Hematopoietic multipotent progenitor cell treated with erythropoietin and hydrocortisone succinate and interleukin-3 and kit ligand, for 17 days (in vitro differentiated cells): ENCODE results near the gene MTHFD2L.
A peak's percentile ranks its signal among the peaks of the same experiment; 100 is the strongest.
"Not testable (repeated sequence)": the region's sequence is repeated elsewhere in the genome, so short reads cannot be mapped to it uniquely, and the experiment has no call there.

Source experiments
- DNase-seq: peaks from one replicate; pipeline ENCODE4 v3.0.0-alpha.2; 2015; ENCODE audit warnings: low spot score

Gene MTHFD2L

DNA sequence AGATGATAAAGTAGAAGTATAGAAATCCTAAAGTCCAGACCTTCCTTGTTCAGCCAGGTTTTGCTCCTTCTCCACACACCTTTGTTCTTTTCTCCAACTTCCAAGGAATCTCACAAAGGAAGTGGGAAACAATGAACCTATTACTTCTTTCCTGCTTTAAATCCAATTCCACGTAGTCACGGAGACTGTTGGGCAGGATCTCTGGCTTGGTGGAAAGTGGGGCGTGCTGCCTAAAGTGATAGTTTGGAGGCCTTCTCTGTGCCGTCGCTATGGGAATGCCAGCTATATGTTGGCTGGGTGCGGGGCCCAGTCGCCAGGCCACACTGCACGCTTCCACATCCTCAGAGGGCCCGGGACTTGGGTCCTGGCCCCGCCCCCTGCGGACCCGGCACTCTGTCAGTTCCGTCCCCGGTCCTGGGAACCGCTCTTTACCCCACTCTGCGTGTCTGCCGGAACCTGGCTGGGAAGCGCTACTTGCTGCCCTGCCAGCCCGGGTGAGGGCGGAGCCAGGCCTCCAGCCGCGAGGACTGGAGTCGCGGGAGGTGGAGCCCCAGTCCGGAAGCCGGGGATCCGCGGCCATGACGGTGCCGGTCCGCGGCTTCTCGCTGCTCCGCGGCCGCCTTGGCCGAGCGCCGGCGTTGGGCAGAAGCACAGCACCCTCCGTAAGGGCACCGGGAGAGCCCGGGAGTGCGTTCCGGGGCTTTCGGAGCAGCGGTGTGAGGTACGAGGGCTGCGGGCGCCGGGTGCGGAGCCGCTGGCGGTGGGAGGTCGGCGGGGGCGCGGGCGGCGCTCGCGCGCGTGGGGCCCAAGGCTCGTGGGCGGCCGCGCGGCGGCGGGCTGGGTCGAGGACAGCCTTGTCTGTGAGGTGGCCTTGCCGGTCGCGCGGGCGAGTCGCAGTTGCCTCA lies at the start of gene MTHFD2L:
Gene MTHFD2L (plus strand): TSS at position 558 of the 905 bp plus-strand sequence. CDS start 21 bp downstream, at position 579.
- peak; percentile 82 for DNase-seq

DNA sequence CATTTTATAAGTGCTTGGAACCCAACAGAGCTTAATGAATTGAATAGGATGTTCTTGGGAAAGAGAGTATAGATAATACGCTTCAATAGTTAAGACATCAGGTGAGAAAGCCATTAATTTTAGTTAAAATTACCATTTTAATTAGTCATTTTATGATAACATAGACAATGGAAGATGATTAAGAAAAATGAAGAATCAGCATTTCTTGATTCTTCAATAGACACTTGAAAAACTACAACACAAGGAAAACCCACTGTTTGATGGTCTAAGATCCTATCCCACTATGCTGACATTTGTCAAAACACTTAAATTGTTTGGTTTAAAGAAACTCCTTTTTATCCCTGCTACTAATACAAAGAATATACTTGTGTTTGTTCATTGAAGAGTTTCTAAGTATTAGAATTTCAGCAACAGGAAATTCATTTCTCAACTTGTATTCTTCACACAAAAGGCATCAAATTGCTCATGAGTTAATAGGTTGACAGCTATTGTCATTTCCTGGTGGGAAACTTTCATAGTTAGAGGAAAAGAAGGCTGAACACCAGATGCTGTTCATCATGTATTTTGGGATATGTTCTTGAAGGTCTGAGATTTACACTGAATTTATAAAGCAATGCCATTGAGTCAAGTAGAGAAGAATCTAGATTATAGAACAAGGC lies 49.3 kb upstream of the MTHFD2L start:
- no peak for DNase-seq

DNA sequence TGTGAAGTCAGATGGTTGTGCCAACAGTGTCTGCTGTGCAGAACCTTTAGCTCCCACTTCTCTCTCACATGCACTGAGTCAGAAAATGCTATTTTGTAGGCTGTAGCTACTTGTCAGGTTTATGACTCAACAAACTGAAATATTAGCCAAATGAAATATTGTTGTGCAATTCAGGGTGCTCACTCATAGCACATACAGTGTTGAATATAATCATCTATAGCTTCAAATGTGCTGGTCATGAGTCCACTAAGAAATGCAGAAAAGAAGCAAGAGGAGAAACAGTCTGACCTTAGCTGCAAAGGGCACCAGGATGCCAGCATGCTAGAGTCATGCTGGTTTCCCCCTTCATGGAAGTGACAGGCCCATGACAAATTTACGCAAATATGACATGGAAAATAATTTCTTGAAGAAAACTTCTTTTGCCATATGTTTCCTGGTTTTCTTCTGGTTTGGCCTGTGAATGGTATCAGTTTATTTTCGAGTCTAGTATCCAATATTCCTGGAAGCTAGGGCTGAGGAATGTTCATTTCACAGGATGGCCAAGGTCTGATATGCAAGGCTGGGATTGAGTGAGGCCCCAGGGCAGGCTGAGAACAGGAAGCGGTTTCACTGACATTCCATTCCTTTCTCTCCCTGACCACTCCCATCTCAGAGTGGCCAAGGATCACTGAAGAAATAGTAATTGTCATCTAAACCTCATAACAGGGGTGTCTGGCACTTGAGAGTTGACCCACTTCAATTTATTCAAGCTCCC lies 48.6 kb upstream of the MTHFD2L start:
- DNase-seq: no peak

DNA sequence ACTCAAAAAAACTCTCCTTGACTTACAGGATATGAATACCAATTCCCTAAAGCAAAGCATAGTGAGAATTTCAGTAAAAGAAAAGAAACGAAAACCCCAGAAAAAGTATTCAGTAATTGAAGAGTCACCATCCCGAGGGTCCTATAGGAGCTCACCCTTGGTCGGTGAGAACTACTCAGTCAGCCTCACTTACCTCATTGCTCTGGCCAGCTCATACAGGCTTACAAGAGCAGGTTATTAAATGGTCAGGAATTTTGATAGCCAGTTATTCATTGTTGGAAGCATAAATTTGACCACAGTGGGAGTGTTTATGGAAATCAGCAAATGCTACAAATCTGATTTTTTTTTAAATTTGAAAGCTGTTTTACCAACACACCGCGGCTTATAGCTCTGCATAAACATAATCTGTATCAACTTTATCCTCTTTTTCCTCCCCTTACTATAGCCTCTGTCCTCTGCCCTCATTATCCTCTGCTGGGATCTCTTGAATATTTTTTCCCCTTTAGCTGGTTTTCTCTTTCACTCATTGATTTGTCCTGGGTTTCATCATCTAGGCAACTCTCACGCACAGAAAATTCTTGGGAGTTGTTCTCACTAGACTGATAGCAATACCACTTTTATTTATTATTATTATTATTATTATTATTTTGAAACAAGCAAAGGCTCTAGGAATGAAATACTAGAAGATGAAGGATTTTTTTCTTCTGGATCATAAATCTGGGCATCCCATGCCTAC lies 47.9 kb upstream of the MTHFD2L start:
- DNase-seq: no peak

DNA sequence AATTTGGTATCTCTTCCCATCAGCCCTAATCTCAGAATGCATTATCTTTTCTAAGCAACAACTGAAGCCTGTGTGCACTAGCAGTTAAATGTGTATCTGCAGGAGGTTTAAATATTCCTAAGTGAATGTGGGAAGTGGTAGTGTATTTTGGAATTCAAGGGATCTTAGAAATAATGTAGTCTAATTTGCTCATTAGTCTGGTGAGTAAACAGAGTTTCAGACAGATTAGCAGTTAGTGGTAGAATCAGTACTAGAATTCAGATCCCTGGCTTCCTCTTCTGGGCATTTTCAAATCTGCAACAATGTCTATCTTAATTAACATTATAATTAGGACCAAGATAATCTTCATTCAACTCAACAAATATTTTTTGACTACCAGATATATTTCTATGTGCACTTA lies 47.2 kb upstream of the MTHFD2L start:
- no peak for DNase-seq

DNA sequence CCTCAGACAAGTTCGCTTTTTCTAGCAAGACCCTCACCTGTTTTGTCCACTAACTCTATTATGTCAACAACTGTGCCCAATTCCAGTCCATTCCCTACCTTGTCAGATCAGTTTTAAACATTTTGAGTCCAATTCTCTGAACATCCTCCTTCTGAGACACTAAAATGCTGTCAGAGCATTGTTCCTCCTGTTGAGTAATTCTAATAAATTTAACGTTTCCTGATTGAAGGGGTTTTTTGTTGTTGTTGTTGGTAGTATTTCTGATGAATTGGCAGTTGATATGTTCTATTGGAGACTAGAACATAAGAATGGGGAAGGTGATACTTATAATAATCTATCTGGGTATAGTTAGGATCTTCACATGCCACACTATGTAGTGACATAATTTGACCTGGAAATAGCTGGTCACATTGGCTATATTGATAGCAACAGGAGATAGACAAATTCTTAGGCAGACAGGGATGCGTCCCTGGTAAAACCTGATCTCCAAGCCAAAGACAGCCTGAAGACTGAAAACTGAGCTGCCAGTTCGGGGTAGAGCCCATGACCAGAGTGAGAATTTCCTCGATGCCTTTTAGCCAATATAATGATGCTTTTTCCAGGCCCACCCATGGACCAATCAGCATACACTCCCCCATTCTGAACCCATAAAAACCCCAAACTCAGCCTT lies 46.5 kb upstream of the MTHFD2L start:
- no peak for DNase-seq

DNA sequence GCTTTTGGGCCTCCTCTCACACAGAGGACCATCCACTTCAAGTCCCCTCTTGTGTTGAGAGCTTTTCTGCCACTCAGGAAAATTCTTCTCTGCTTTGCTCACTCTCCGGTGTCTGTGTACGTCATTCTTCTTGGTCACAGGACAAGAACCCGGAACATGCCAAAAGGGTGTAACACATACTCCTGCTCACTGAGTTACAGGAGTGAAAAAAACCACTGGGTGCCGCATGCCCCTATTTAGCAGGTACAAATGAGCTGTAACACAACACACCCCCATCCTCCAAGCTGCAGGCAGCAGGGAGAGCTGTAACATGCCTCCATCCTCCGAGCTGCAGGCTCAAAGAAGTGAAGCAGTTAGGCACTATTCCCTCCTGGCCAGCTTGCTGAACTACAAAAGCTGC lies 45.9 kb upstream of the MTHFD2L start:
- DNase-seq: no peak

DNA sequence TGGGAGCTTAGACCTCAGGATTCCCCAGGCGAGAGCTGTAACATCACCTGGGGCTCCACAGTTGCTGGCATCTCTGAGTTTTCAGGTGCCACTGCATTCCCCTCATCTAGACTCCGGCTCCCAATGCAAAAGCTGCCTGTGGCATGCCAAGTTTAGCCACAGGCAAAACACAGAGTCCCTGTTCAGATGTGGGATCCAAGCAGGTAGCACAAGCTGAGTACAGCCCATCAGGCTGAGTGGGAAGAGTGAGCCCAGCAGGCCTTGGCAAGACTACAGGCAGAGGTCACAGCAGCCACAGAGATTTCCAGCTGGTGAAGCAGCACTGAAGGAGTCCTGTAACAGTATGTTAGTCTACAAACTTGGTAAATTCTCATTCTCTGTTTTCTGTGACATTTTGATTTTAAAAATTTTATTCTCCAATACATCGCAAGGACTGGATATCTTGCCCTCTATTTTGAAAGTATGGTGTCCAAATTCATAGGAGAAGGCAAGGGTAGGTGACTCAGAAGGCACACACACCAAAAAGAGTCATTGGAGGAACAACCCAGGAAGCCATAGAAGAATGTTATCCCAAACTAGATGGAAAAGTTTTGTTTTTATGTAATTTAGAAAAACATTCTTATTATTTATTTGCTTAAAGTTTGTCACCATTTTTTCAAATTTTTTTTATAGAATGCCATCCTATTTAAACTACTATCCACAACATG lies 45.4 kb upstream of the MTHFD2L start:
- no peak for DNase-seq

DNA sequence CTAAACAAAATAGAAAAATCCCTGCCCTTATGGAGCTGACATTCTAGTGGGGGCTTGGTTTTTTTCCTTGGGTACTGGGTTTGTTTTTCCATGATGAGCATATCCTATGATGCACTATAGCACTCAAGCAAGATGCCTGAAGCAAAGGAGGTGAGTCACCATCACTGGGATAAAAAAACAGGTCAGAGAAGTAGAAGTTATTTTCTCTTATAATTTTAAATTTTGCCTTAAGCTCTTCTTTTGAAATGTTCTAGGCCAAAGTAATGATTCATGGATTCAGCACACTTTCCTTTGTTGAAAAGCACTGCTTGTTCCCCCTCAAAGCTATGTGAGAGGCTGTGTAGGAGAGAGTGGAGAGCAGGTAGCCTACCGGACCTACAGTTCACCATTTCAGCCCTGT lies 43.7 kb upstream of the MTHFD2L start:
- no peak for DNase-seq

DNA sequence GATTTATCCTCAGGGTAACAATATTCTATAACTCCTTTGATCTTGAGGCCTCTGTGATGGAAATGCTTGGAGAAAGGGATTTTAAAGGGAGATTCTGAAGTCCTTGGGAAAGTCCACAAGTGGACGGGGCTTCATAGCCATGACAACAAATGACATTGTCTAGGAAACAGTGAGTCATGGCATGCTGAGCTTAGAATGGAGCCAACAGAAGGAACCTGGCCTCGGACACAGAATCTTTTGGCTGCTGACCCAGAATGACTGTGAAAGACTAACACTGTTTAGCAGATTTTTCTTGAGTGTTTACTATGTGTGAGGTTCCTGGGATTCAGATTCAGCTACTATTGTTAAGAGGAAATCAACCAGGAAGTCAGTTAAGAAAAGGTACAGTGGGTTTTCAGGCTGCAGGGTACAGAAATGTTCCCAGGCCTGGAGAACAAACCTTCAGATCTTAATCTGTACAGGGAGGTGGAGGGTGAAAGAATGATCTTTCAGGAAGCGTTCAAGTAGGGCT lies 40.8 kb upstream of the MTHFD2L start:
- no peak for DNase-seq

DNA sequence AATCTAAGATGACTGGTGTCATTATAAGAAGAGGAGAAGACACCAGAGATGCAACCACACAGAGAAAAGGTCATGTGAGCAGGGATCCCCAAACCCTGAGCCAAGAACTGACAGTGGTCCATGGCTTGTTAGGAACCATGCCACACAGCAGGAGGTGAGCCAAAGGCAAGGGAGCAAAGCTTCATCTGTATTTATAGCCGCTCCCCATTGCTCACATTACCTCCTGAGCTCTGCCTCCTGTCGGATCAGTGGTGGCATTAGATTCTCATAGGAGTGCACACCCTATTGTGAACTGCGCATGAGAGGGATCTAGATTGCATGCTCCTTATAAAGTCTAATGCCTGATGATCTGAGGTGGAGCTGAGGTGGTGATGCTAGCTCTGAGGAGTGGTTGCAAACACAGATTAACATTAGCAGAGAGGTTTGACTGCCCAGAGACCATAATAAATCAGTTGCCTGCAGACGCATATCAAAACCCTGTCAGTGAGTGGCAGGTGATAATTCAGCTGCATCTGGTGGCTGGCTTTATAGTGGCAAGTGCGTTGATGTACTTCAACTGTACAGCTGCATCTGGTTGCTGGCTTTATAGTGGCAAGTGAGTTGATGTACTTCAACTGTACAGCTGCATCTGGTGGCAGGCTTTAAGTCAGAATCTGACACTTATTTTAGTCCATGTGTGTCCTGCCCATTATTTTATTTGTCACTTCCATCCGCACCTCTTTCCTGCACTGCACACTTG lies 39.1 kb upstream of the MTHFD2L start:
- no peak for DNase-seq

DNA sequence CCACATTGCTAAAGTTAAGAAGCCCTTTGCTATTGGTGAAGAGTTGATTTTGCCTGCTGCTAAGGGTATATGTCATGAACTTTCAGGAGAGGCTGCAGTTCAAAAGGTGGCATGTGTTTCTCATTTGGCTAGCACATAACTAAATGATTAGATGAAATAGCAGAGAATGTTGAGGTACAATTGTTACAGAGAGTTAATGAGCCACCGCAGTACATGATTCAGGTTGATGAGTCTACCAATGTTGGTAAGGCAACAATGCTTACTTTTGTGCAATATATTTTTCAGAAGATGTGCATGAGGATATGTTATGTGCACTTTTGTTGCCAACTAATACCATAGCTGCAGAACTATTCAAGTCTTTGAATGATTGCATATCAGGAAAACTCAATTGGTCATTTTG lies 37.8 kb upstream of the MTHFD2L start:
- no peak for DNase-seq

DNA sequence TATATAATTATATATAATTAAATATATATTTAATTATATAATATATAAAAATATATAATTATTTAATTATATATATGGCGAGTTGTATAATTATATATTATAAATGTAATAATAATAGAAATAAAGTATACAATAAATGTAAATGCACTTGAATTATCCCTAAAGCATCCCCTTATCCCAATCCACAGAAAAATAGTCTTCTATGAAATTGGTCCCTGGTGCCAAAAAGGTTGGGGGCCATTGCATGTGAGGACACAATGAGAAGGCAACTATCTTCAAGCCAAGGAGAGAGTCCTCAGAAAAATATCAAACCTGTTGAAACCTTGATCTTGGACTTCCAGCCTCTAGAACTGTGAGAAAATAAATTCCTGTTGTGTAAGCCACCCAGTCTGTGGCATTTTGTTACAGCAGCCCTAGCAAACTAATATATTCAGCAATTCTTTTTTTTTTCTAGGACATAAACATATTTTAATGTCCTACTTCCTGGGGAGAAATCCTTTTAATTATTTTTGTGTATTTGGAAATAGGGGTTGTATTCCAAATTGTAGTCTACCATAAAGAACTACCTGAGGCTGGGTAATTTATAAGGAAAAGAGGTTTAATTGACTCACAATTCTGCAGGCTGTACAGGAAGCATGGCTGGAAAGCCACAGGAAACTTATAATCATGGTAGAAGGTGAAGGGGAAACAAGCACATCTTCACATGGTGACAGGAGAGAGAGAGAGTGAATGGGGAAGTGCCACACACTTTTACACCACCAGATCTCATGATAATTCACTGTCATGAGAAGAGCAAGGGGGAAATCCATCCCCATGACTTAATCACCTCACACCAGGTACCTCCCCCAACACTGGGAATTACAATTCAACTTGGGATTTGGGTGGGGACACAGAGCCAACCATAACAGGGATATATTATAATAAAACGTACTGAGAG lies 36.0 kb upstream of the MTHFD2L start:
- DNase-seq: no peak

DNA sequence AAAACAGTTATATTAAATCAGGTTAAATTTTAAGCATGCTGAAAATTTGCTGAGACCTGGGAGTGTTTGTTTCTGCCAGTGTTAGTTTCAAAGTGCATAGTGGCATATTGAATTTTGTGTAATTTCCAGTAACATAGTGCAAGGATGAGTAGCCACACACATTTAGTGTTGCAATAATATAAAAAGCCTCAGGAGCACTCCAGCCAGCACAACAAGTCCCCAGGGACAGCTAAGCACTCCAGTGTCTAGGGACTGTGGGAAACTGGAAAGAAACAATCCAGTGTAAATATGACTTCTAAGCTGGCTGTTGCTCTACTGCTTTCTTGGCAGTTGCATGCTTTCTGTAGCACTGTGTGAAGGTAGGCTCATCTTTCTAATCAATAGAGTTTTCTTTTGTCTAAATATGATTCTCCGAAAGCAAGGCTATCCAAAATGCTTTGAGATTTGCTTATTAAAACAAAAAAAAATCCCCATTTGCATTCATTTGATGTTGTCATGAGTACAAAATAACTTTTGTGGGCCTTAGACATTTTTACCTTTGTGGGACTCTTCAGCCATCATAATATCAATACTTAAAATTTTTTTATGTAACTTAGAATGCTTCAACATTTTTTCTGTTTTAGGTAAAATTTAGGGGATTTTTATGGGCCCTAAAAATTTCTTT lies 34.7 kb upstream of the MTHFD2L start:
- no peak for DNase-seq

DNA sequence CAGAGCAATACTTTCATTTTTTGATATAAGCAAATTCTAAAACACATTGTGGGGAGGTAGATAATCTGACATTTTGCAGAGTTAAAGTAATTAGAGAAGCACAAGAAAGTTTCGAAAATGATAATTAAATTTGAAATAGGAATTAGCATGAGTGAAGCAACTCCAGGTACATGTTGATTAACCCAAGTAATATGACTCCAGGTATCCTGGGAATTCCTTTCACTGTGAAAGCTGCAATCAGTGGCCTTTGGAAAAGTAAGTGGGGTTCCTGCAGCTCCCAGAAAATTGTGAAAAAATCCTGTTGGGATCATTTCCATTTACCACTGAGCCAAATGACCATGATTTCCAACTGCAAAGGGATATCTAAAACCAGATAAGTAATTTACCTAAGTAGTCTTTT lies 32.9 kb upstream of the MTHFD2L start:
- DNase-seq: no peak

DNA sequence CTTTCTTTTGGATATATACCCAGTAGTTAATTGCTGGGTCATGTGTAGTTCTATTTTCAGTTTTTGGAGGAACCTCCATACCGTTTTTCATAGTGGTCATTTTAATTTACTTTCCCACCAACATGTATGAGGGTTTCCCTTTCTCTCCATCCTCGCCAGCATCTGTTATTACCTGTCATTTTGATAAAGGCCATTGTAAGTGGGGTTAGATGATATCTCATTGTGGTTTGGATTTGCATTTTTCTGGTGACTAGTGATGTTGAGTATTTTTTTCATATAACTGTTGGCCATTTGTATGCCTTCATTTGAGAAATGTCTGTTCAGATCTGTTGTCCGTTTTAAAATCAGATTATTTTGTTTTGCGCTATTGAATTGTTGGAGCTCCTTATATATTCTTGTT lies 30.2 kb upstream of the MTHFD2L start:
- no peak for DNase-seq

DNA sequence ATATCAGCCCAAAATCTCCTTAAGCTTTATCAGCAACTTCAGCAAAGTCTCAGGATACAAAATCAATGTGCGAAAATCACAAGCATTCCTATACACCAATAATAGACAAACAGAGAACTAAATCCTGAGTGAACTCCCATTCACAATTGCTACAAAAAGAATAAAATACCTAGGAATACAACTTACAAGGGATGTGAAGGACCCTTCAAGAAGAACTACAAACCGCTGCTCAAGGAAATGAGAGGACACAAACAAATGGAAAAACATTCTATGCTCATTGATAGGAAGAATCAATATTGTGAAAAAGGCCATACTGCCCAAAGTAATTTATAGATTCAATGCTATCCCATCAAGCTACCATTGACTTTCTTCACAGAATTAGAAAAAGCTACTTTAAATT lies 27.1 kb upstream of the MTHFD2L start:
- not testable (repeated sequence) for DNase-seq

DNA sequence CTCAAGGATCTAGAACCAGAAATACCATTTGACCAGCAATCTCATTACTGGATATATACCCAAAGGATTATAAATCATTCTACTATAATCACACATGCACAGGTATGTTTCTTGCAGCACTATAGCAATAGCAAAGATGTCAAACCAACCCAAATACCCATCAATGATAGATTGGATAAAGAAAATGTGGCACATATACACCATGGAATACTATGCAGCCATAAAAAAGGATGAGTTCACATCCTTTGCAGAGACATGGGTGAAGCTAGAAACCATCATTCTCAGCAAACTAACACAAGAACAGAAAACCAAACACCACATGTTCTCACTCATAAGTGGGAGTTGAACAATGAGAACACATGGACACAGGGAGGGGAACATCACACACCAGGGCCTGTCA lies 25.7 kb upstream of the MTHFD2L start:
- not testable (repeated sequence) for DNase-seq
